ENCODE results near the gene FAAP20. TPM values are rescaled to one million over a fixed set of nuclear protein-coding genes. Genes with fewer than 3 reads are reported as not detected.

FAAP20 gene
- total and polyA plus RNA-seq, 9 of the 15 experiments (the other 6 are each of a cell fraction or from before 2014, with no cell fraction given): 0.58 to 143 (median 9.9) TPM

- TF ChIP-seq U2AF1 (optimal IDR thresholded peaks at IDR 0.05; ENCODE audit: low read depth, low read length) (peak; percentile 64), ZBTB49 (CRISPR knock-in tag; IDR thresholded peaks at IDR 0.05; ENCODE audit: borderline replicate concordance) (no peak), ZFP1 (CRISPR knock-in tag; IDR thresholded peaks at IDR 0.05) (no peak), KDM1A (IDR thresholded peaks at IDR 0.05) (no peak), PRPF4 (IDR thresholded peaks at IDR 0.05; ENCODE audit: insufficient read depth, low read depth, low read length, poor library complexity, severe bottlenecking) (peak; percentile 19), PHB (CRISPR knock-in tag; IDR thresholded peaks at IDR 0.05) (no peak; the same call in 1 of the 2 replicates), SLC30A9 (CRISPR knock-in tag; IDR thresholded peaks at IDR 0.05) (0 out of 2 replicates have a peak, but pooled peaks have one; percentile 29), TFE3 (CRISPR knock-in tag; IDR thresholded peaks at IDR 0.05) (no peak), RBM34 (IDR thresholded peaks at IDR 0.05; ENCODE audit: borderline replicate concordance, insufficient read depth, low read length) (no peak), KHSRP (IDR thresholded peaks at IDR 0.05) (no peak), CHAMP1 (IDR thresholded peaks at IDR 0.05) (no peak), GATA2 (CRISPR knock-in tag; IDR thresholded peaks at IDR 0.05) (no peak), ZNF655 (CRISPR knock-in tag; IDR thresholded peaks at IDR 0.05) (no peak), HEY1 (CRISPR knock-in tag; IDR thresholded peaks at IDR 0.05; ENCODE audit: borderline replicate concordance) (no peak), MTF1 (CRISPR knock-in tag; IDR thresholded peaks at IDR 0.05; ENCODE audit: borderline replicate concordance) (no peak), TOE1 (IDR thresholded peaks at IDR 0.05; ENCODE audit: borderline replicate concordance) (0 out of 2 replicates have a peak, but pooled peaks have one; percentile 42), TOE1 (CRISPR knock-in tag; IDR thresholded peaks at IDR 0.05; ENCODE audit: borderline replicate concordance, low read depth) (no peak), ELK1 (CRISPR knock-in tag; IDR thresholded peaks at IDR 0.05) (no peak), ZNF146 (CRISPR knock-in tag; IDR thresholded peaks at IDR 0.05; ENCODE audit: unreplicated experiment) (no peak)
Observed at GRCh38 chr1:2227346-2228156, 33.0 kb upstream of the FAAP20 start (continued).
